OCI-LY3 (cell line): ENCODE results near the gene SAE1.

Experiments used
- EZH2phosphoT487 ChIP-seq: fragments of 200-600 bp; shearing (Covaris generic); IDR thresholded peaks from 2 replicates; pipeline ENCODE4 v1.6.1; 2018; ENCODE audit warnings: antibody characterized with exemption, mixed run types, low read depth
- TF ChIP-seq, protein P1 (sequence below): fragments of 200-600, 300-600 bp; sonication (generic); IDR thresholded peaks from 2 replicates; pipeline ENCODE4 v1.5.1; 2014; ENCODE audit warnings: antibody characterized with exemption, low read length, low read depth

DNA sequence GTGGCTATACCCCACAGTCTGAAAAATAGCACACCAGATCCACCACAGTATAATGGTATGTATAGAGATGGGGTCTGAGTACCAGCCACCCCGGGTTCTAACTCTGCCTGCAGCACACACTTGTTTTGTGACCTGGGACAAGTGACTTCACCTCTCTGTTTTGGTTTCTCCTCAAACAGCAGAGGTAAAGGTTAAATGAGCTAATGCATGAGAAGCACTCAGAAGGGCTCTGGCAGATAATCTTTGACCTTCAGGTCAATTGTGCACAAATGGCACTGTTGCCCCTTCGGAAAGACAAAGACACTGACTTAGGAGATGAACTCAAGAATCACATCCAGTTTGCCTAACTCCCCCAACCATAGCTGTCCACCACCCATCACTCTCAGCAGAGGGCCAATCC is 24.8 kb upstream of the SAE1 start:
- TF ChIP-seq, protein P1, sequence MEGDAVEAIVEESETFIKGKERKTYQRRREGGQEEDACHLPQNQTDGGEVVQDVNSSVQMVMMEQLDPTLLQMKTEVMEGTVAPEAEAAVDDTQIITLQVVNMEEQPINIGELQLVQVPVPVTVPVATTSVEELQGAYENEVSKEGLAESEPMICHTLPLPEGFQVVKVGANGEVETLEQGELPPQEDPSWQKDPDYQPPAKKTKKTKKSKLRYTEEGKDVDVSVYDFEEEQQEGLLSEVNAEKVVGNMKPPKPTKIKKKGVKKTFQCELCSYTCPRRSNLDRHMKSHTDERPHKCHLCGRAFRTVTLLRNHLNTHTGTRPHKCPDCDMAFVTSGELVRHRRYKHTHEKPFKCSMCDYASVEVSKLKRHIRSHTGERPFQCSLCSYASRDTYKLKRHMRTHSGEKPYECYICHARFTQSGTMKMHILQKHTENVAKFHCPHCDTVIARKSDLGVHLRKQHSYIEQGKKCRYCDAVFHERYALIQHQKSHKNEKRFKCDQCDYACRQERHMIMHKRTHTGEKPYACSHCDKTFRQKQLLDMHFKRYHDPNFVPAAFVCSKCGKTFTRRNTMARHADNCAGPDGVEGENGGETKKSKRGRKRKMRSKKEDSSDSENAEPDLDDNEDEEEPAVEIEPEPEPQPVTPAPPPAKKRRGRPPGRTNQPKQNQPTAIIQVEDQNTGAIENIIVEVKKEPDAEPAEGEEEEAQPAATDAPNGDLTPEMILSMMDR, result no peak
- TF ChIP-seq EZH2phosphoT487, result no peak
